CD4-positive, alpha-beta T cell treated with Interferon alpha-2 for 1 hour (primary cell): ENCODE measurements around the gene SIGLEC14.

ENCODE experiments used
- DNase-seq, 2 donors: peaks; one replicate each; pipeline ENCODE4 v3.0.0-alpha.2; 2020 to 2022

SIGLEC14 gene

DNA sequence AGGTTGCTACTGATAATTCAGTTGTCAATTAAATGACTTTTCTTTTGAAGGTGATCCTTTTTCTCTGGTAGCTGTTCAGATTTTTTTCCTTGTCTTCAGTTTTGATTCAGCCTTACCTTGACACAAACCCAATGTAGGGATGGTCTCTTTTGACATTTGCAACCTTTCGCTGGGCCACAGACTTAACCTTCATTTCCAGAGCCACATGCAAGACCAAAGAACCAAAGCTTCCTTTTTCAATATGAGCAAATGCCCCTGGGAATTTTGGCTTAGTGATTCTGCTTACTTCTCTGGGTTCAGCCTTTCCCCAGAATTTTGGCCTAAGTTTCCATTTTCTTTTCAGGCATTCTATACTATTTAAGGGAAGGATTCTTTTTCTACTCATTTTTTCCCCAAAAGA, 36.0 kb downstream of the SIGLEC14 start:
- DNase-seq = no peak

DNA sequence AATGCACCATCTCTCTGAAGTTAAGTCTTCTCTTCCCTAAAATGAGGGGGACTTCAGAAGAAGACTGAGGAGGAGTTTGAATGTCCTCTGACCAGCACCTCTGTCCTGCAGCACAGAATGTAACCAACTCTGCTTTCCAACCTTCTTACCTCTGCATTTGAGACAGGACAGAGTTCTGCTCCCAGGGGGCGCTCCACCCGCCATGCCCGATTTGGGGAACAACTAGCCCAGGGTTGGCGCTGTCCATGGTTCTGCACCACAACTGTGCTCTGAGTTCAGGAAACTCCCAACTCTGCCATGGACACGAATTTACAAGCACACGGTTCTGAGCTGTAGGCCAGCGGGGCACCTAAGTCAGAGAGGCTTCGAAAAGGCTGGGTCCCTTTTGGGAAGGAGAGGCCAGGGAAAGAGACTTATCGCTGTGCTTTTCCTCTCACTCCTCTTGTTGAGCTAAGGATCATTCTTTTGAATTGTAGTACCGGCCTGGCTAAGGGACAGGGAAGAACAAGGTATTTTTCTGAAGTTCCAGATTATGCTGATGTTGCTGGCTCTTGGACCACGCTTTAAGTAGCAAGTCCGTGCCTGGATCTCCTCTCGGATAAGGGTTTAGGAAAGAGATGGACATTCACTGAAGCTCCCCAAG, 38.6 kb downstream of the SIGLEC14 start:
- peak; percentile 62 to 73 for DNase-seq

DNA sequence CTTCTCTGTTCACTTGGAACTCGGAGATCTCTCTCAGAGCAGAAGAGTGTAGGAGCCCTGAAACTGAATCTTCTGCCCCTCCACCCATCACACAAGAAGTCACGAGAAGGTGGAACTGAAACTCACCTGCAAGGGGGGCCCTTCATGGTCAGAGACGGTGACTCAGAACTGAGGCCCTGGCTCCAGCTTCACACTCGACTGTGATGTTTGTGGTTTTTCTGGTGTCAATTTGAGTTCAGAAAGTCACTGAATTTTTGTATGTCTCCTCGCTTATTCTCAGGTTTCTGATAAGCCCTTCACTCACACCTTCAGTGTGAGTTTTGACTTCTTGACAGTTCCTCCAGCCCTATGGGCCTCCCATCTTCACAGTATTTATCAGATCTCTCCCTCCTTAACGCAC, 39.5 kb downstream of the SIGLEC14 start:
- peak in 1 of 2 donors; percentile 73 for DNase-seq

- no peak for DNase-seq
Measured at GRCh38 chr19:51602189-51602854, 44.3 kb downstream of the SIGLEC14 start.

- peak; percentile 11 to 20 for DNase-seq
Measured at GRCh38 chr19:51600940-51601580, 45.6 kb downstream of the SIGLEC14 start.

- no peak for DNase-seq
Measured at GRCh38 chr19:51599084-51599483, 47.5 kb downstream of the SIGLEC14 start.

- no peak for DNase-seq
Measured at GRCh38 chr19:51598159-51598915, 48.3 kb downstream of the SIGLEC14 start.

DNA sequence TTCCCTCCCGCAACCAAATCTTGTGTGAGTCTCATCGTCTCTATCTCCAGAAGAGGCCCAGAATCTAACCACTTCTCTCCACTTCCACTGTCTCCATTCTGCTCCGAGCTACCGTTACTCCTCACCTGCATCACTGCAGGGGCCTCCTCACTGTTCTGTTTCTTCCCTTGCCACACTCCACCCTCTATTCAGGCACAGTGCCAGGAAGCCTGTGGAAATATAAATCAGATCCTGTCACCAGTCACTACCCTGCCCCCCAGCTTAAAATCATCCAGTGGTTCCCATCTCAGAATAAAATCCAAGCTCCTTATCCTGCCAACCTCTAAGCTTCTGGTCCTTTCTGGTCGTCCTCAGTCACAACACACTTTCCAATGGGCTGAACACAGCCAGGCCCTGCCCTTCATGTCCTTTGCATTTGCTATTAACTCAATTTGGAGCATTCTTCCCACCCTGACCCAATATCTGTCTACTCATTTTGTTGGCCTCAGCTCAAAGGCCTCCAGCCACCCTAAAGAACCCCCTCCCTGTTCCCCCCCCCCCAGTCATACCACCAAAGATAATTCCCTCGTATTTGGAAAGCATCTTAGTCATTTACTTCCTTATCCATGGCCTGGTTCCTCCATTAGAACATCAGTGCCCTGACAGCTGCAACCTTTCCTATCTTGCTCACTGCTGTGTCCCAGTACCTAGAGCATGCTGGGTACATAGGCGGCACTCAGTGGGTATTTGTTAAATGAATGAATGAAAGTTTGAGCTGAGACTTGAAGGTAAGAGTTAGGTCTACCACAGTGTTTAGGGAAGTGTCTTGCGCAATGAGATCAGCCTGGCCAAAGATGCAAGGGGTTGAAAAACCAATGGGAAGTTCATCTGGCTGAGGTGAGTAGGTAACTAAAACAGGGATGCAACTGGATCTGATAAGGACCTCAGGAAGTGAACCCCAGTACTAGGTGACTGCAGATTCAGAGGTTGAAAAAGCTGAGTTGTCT, 51.1 kb downstream of the SIGLEC14 start:
- no peak for DNase-seq

DNA sequence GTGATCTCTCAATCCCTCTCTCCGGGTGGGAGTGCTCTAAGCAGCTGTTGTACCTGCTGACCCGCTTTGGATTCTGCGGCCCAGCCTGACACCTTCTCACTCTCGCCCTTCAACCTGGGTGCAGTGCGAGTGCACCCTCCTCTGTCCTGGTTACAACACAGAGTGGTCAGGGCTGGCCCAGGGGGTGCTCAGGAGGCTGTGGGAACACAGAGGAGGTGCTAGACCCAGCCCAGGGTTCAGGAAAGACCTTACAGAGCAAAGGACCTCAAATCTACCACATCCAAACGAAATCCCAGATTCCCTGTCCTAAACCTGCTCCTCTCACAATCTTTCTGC, 51.9 kb downstream of the SIGLEC14 start:
- DNase-seq = no peak

GRCh38 chr19:51593969-51594773, 52.5 kb downstream of the SIGLEC14 start:
- peak; percentile 97 for DNase-seq

- no peak for DNase-seq
Measured at GRCh38 chr19:51593138-51593890, 53.3 kb downstream of the SIGLEC14 start.
